AG20443 (cell line): Measurements from ENCODE around the gene NSDHL.
"Not testable (repeated sequence)": the region's sequence is repeated elsewhere in the genome, so short reads cannot be mapped to it uniquely, and the experiment has no call there.

Source experiments
- DNase-seq: peaks from one replicate; pipeline ENCODE4 v3.0.0; 2012; ENCODE audit warnings: low spot score, mixed read lengths

Gene NSDHL

DNA sequence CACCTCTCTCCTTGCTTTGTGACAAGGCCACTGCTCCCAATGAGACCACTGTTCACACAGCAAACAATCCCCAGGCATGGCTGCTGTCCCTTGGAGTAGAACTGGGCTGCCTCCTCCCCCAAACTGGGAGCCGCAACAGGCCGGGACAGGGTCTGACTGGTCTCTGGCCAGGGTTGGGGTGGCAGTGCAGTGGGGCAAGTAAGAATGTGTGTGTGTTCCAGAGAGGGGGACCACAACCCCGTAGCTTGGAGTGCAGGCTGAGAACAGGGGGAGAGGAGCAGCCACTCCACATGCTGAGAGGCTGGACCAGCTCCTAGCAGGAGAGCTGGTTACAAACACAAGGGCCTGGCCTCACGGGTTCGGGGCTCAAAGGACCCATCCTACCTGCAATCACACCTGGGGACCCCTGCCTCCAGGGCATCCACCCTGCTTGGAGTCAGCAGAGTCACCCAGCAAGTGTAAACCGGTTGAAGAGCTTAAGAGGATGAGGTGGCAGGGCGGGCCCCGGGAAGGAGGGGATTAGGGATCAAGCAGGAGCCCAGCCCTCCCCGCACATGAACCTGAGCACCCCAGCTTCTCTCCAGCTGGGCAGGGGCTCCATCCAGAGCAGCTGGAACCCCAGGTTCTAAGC lies 63.2 kb downstream of the NSDHL start:
- DNase-seq: no peak

DNA sequence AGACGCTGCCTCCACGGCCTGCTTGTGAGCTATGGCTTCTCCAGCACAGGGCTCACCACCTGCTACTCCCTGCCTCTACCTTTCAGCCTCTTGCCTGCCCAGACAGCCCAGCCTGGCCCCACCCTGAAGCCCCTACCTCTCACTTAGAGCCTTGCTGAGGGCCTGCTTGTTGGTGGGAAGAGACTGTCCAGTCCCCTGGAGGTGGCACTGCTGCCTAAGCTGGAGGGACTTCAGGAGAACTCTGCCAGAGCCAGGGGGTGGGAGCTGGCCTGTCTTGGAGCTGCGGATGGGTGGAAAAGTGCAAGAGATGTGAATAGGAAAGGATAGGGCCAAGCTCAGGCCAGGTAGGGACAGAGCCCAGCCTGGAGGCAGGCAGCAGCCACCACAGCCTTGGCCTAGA lies 64.3 kb downstream of the NSDHL start:
- no peak for DNase-seq

DNA sequence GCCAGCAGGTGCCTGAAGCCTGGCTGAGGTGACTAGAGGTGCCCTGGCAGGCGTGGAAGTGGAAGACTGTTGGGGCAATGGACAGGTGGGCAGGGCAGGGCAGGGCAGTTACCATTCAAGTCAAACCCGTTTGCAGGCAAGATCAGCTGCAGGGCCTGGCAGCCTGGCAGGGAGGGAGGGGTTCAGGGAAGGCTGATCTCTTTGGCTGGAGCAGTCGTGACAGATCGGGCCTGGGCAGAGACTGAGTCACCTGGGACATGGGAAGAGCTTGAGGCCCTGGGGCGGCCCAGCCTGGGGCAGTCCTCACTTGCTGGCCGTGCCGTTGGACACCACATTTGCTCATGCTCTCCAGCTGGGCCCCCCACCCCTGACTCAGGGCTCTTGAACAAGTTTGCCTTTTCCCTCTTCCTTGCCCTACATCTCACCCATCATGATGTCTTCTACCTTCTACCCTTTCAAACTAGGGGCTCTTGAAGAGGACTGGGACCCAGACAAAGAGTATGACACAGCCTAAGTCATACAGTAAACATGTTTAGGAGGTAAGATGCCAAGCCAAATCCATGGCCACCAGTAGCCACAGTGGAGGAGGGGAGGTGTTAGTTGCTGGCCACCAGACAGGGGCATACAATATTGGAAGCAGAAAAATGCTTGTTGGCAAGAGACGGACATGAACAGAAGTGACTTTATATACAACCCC lies 65.0 kb downstream of the NSDHL start:
- DNase-seq: peak; percentile 21

DNA sequence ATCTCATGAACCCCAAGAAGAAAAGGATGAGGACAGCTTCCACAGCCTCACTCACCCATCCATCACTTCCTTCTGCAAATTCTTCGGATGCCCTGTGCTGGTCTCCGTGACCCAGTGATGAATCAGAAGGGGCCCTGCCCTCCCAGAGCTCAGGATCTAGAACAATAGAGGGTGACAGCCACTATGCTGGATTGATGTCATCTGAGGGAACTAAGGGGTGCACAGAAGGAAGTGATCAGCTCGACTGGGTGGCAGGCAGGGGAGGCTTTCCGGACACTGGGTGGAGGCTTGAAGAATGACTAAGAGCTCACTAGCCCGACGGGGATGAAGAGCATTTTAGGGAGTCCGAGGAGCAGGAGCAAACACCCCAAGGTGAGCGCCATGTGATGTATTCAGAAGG lies 65.6 kb downstream of the NSDHL start:
- peak; percentile 30 for DNase-seq

DNA sequence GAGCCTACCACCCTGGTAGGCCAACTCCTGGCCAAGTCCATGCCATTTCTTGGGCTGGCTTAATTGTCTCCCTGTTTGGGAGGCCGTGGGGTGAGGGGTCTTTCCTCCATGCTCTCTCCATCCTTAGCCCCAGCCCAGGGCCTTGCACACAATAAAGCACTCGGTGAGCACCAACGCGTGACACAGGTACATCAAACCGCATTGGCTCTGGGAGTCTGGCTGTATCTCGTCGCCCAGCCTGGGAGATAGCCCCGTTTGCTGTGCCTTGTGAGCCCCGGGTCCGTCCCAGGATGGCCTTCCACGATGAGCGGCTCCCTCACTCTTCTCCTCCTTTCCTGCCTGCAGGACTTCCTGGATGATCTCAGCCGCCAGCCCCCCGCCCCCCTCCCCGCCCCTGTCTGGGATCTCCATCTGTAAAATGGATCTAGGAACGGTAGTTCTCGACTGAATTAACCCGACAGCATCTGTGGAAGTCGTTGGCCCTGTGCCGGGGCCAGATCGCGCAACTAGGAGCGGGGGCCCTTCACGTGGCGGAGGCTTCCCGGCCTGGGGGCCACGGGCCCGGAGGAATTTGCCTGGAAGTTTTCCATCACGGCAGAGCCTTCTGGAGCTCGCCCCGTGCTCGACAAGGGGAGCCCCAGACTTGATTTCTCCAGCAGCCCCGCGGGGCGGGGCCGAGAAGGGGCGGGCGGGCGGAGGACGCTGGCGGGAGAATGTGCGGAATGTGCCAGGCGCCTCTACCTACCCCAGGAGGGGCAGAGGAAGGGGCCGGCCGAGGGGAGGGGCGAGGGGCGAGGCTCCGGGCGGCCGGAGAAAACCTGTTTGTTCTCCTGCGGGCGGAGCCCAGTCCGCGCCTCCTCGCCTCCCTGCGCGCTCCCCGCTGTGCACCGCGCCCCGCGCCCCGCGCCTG lies 66.6 kb downstream of the NSDHL start, which contains the start of gene ZNF185:
TSS of gene ZNF185 (plus strand) at position 846 of the 910 bp plus-strand sequence. CDS start 16,423 bp downstream, outside the sequence.
- peak; percentile 52 for DNase-seq

DNA sequence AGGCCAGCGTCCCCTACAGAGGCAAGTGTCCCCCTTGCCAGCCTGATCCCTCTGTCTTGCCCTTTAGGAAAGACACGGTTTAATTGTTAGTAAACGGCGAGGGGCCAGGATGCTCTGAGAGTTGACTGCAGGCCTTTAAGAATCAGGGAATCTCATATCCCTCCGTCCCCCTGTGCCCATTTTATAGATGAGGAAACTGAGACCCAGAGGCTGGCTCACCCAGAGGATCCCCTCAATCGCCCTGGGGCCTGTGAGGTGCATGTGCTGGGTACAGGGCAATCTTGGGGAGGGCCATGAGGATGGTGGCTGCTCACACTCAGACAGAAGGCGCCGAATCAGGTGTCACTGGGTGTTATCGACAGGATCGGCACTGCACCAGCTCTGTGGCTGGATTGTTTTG lies 67.6 kb downstream of the NSDHL start:
- DNase-seq: no peak

DNA sequence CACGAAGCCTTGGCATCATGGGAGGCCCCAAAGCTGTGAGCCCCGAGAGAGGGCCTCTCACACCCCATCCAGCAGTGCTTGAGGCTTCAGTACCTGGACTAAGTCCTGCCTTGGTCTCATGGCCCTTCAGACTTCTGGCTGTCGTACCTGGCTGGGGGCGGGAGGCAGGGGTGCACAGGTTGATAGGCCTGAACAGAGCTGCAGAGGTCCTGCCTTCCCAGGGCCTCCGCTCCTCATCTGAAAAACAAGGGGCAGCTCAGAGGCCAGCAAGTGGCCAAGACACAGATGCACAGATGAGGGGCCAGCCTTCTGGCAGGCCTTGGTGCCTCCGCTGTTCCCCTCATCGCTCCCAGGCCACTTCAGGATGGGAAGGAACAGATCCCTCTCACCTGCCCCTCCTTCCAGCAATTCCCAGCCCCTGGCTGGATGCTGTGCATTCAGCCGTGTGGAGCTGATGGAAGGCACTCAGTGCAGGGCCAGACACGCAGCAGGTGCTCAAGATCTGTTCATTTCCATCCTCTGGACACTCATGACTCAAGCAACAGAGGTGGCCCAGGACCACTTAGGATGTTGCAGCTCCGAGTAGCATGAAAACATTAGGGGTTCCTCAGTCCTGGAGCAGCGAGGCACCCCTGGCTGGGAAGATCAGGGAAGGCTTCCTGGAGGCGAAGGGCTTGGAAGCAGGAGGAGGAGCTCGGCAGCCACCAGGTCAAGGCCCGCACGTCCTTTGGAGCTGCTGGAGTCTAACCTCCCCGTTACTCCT lies 68.4 kb downstream of the NSDHL start:
- DNase-seq: no peak

DNA sequence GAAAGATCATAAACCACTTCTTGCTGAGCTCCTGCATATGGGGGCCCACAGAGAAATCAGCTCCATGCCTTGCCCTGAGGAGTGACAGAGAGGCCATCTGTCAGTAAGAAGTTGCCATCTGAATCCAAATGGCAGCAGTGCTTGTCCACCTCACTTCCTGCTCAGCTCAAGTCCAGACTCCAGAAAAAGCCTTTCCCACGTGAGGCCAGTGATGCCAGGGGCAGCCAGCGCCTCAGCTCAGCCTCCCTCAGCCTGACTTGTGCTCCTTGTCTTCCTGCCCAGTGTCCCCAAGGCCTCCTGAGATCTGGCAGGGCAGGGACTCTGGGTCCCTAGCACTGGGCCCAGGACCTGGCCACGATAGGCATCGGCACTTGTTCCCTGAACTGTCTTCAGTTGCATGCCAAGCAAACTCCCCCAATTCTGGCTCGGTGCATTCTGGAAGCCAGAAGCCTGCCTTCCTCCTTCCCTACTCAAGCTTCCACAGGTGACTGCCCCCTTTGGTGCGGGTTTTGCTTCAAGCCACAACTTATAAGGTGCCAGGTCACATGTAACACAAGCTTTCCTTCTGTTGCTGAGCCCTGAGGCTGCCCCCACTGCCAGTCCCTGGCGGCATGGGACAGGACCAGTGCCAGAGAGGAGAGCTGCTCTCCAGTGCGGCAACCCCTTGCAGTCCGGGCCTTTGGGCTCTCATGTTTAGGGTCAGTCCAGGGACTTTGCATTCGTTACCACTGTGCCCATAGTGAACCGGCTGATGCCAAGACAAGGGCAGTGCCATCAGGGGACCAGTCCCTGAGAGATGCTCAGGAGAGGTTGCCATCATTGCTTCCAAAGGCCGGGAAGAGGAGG lies 69.2 kb downstream of the NSDHL start:
- no peak for DNase-seq

DNA sequence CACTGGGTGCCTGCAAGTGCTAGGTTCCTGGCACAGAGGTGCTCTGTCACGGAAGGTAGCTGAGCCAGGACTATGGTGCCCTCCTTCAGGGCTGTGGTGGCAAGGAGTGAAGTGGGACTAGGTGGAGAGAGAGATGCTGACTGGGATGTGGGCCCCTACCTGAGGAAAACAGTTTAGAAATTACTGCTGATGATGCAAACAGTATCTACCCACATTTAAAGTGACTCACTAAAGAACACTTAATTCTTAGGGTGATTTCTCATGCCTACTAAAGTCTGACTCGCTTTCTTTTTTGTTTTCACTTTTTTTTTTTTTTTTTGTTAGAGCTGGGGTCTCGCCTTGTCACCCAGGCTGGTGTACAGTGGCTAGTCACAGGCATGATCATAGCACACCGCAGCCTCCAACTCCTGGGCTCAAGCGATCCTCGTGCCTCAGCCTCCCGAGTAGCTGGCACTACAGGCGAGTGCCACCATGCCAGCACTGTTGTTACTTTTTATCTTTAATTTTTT lies 70.1 kb downstream of the NSDHL start:
- no peak for DNase-seq

DNA sequence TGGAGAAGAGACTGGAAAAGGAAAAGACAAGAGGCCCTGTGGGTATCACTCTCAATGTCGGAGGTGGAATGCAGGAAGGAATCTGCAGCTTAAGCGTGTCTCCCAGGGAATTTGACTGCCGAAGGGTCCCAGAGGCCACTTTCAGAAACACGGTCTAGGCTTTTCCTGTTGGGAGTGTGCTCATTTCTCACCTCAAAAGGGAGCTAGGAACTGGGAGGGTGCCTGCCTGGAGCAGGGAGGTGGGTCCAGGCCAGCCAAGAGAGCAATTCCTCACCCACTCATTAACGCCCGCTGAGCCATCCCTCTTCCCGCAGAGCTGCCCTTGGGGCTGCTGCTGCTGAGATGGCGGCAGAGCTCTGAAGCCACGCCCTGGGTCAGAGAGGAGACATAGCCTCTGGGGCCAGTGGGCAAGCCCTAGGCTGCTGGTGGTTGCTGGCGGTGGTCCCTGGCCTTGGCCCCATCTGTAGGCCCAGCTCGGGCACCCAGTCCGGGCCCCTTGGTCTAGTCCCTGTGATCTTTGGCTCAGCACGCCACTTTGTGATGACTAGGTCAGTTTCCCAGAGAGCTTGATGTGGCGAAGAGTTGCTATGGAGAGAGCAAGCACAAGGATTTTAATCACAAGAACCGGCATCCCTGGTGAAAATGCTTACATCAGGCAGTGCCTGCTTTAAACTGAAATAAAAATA lies 71.1 kb downstream of the NSDHL start:
- no peak for DNase-seq

DNA sequence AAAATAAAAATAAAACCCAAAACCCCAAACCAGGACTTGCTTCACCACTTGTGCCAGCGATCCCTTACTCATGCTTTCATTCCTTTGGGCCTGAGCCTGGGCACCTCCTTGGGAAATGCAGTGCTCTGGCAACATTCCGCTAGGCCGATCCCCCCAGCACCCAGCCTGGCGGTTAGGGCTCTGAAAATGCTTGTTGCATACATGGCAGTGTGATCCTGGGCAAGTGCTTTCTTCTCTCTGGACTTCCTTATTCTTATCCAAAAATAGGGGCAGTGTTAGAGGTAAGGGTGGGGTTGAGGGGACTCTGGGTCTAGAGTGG lies 71.6 kb downstream of the NSDHL start:
- no peak for DNase-seq

DNA sequence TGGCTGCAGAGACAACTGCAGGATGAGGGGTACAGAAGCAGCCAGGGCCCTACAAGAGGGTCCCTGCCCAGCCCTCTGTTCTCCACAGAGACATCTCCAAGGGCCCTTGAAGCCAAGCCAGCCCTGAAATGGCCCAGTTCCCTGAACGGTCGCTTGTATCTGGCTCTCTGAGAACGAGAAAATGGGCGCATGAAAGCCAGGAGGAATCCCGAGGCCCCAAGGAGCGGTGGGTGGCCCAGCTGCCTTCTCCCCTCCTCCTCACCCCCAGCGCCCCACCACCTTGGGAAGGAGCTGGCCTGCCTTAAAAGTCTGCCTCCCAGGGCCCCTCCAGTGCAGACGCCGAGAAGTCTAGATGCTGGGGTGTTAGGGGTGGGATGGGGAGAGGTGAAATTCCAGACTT lies 72.7 kb downstream of the NSDHL start:
- no peak for DNase-seq

DNA sequence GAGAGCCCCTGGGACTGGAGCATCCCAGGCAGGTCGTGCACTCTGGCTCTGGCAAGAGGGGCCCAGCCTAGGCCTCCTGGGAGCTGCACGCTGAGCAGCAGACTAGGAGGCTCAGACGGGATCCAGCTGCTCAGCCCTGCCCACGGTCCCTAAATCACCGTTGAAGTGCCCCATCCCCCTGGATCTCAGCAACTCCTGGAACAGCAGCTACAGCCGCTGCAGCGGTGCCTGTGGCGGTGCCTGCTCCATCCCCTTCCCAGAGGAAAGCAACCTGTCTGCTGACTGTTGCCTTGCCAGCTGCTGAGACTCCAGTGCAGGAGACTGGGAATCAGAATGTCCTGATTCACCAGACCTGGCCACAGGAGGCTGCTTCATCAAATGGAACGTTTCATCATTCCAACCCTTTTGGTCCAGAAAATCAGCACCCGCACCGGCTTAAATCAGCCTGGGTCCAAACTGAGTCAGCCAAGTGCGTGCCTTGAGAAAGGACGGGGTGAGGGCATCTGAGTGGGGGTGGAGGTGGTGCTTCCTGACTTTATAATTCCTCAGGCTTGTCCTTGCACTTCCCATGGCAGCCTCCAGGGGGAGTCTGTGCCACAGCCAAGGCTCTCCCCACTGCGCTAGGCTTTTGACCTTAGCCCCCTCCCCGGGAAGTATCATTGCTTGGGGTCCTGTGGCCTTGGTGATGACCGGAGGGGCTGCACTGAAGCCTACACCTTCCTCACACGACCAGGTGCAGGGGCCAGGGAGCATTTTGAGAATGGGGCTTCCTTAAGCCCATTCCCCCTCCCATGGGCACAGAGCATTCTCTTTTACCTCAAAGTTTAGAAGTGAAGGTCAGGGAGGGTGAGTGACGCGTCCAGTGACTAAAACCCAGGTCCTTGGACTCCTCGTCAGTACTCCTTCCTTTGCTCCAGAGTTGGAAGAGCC lies 73.6 kb downstream of the NSDHL start:
- DNase-seq: peak; percentile 83

DNA sequence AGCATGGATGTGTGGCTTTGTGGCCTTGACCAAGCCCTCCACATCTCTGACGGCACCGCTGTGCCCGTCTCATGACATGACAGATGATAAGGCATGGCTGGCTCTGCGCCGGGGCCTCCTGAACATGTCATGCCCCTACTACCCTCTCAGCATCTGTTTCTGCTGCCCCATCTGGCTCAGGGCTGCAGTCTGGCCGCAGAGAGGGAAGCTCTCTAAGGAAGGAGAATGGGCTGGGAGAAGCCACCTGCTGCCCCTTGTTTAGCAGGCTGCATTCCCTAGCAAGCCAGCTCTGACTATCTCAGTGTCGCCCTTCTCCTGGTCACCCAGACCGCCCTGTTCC lies 74.2 kb downstream of the NSDHL start:
- DNase-seq: no peak

DNA sequence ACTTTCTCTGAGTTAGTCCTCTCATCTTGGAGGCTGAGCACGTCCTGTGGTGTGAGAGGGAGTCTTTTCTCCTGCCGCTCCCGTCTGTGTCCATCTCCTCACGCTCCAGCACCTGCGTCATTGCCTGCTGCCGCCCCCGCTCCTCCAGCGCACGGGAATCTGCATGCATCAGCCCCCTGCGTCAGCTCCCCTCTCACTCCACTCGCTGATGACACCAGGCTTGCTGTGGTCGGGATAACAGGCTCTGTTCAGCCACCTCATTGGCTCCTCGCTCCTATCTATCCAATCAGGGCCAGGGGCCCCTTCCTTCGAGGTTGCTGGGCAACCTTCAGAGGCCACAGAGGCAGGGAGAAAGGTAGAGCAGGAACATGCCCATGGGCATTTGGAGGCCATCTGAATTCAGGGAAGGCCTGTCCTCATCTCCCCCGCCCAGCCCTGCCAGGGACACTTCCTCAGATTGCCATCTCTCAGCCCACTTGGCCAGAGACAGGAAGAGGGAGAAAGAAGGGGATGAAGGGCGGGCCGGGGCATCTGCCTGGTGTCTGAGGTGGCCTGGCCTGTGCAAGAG lies 76.3 kb downstream of the NSDHL start:
- DNase-seq: peak; percentile 76

DNA sequence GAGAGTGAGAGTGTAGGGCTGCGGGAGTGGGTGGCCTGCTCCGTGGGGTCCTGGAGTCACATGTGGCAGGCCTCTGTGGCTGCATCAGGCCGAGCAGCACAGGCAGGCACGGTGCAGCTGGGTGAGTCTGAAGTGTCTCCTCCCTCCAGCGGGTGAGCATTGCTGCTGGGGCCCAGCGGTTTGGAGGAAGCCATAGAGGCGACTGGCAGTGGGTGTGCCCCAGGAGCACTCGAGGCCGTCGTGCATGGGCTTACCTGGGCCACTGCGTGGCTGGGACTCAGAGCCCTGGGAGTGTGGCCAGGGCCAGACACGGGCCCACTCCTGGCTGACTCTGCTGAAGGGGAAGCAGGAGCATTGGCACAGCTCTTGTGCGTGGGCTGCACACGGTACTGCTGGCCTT lies 77.6 kb downstream of the NSDHL start:
- DNase-seq: no peak

DNA sequence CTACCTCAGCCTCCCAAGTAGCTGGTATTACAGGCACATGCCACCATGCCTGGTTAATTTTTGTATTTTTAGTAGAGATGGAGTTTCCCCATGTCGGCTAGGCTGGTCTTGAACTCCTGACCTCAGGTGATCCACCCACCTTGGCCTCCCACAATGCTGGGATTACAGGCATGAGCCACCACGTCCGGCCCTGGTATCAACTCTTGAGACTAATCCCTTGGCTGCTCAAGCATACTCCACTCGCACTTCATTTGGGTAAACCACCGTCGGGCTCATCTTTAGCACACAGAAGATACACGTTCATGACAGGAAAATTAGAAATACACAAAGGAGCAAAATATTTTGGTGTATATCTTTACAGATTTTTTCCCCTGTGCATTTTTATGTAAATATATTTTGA lies 79.2 kb downstream of the NSDHL start:
- not testable (repeated sequence) for DNase-seq

DNA sequence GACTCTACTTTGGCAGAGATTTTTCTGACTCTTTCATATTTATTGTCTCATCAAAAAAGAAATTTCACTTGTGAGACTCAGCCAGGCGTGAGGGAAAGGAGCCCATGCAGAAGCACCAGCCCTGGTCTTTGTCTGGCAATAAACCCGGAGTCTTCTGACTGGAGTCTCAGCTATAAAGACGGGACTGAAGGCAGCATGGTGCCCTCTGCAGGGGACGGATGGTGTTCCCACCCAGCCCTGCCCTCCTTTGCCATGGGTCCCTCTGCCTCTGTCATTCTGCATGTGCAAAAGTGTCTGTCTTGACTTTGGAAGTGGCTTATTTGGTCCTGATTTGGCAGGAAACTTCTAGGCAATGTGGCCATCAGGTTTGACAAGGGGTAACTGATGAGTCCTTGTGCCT lies 81.2 kb downstream of the NSDHL start:
- DNase-seq: no peak

DNA sequence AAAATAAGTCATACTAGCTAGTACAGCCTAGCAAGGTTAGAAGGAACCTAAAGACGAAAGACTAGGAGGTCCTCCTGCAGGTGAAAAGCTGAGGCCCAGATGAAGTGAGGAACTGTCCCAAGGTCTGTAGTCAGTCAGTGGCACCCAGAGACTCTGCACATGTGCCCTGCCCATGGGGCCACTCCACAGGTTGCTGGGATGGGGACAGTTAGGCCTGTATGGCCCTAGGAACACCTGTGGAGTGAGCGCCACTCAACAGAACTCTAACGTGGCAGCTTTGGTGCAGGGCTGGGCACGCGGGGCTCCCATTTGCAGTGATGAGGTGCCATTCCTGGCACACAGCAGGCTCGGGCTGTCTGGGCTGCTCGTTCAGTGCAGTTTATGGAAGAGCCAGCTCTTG lies 81.8 kb downstream of the NSDHL start:
- no peak for DNase-seq
